ENCODE measurements around the gene EPB41L2.
"Not testable (repeated sequence)": the region's sequence is repeated elsewhere in the genome, so short reads cannot be mapped to it uniquely, and the experiment has no call there.

Gene EPB41L2

GRCh38 chr6:130947464-130947863, 115.6 kb downstream of the EPB41L2 start:
- no peak for DNase-seq (ENCODE audit: low read depth in 2 of 2)

- no peak for DNase-seq (ENCODE audit: low read depth in 2 of 2)
These were observed 117.0 kb downstream of the EPB41L2 start for GRCh38 chr6:130946076-130946475.

GRCh38 chr6:130945401-130945919, 117.6 kb downstream of the EPB41L2 start:
- no peak for DNase-seq (ENCODE audit: low read depth in 2 of 2)

- DNase-seq (ENCODE audit: low read depth in 2 of 2) = no peak
These were observed 118.6 kb downstream of the EPB41L2 start for GRCh38 chr6:130944486-130944885.

GRCh38 chr6:130943738-130944137, 119.3 kb downstream of the EPB41L2 start:
- DNase-seq (ENCODE audit: low read depth in 2 of 2) = no peak

GRCh38 chr6:130942752-130943151, 120.3 kb downstream of the EPB41L2 start:
- DNase-seq (ENCODE audit: low read depth in 2 of 2) = not testable (repeated sequence)

GRCh38 chr6:130937942-130938604, 125.0 kb downstream of the EPB41L2 start:
- DNase-seq (ENCODE audit: low read depth in 2 of 2) = no peak

GRCh38 chr6:130936933-130937332, 126.1 kb downstream of the EPB41L2 start:
- no peak for DNase-seq (ENCODE audit: low read depth in 2 of 2)

GRCh38 chr6:130935978-130936377, 127.1 kb downstream of the EPB41L2 start:
- DNase-seq (ENCODE audit: low read depth in 2 of 2) = no peak

- no peak for DNase-seq (ENCODE audit: low read depth in 2 of 2)
These were observed 128.0 kb downstream of the EPB41L2 start for GRCh38 chr6:130934848-130935585.

- DNase-seq (ENCODE audit: low read depth in 2 of 2) = no peak
These were observed 129.3 kb downstream of the EPB41L2 start for GRCh38 chr6:130933712-130934200.

GRCh38 chr6:130932921-130933320, 130.1 kb downstream of the EPB41L2 start:
- no peak for DNase-seq (ENCODE audit: low read depth in 2 of 2)

GRCh38 chr6:130932438-130932837, 130.6 kb downstream of the EPB41L2 start:
- no peak for DNase-seq (ENCODE audit: low read depth in 2 of 2)

- no peak for DNase-seq (ENCODE audit: low read depth in 2 of 2)
These were observed 131.4 kb downstream of the EPB41L2 start for GRCh38 chr6:130931683-130932082.

- DNase-seq (ENCODE audit: low read depth in 2 of 2) = no peak
These were observed 133.9 kb downstream of the EPB41L2 start for GRCh38 chr6:130929036-130929678.

- DNase-seq (ENCODE audit: low read depth in 2 of 2) = no peak
These were observed 134.7 kb downstream of the EPB41L2 start for GRCh38 chr6:130928158-130928912.

GRCh38 chr6:130927305-130927704, 135.7 kb downstream of the EPB41L2 start:
- DNase-seq (ENCODE audit: low read depth in 2 of 2) = no peak

GRCh38 chr6:130923350-130923749, 139.7 kb downstream of the EPB41L2 start:
- DNase-seq (ENCODE audit: low read depth in 2 of 2) = no peak

GRCh38 chr6:130922922-130923321, 140.1 kb downstream of the EPB41L2 start:
- no peak for DNase-seq (ENCODE audit: low read depth in 2 of 2)

GRCh38 chr6:130920969-130921368, 142.1 kb downstream of the EPB41L2 start:
- no peak for DNase-seq (ENCODE audit: low read depth in 2 of 2)

- no peak for DNase-seq (ENCODE audit: low read depth in 2 of 2)
These were observed 144.9 kb downstream of the EPB41L2 start for GRCh38 chr6:130918171-130918570.

GRCh38 chr6:130915606-130916005, 147.4 kb downstream of the EPB41L2 start:
- not testable (repeated sequence) for DNase-seq (ENCODE audit: low read depth in 2 of 2)

Data from stimulated activated CD8-positive, alpha-beta memory T cell treated with anti-CD3 and anti-CD28 coated beads, Interleukin-7, amount 100 ng/mL, for 1 hour (primary cell).